LNCaP clone FGC (cell line): Measurements from ENCODE around the gene FBXW7.

Experiments
- DNase-seq: peaks from one replicate; pipeline ENCODE4 v3.0.0-alpha.2; 2011; ENCODE audit warnings: low read depth
- H3K4me3 ChIP-seq: 2 replicates; pipeline ENCODE4 v1.5.1; 2011; ENCODE audit warnings: mild to moderate bottlenecking, low read depth, low read length, control low read depth
- CTCF ChIP-seq: IDR thresholded peaks from 2 replicates; pipeline ENCODE4 v1.5.1; 2012; ENCODE audit warnings: mild to moderate bottlenecking; ENCODE audit not compliant: control insufficient read depth, insufficient read depth; ENCODE audit errors: extremely low read depth

The FBXW7 gene

GRCh38 chr4:152458801-152459302 is 77.0 kb downstream of the FBXW7 start:
- DNase-seq, result no peak
- no peak overlapping the region for H3K4me3 ChIP-seq
- no peak for TF ChIP-seq CTCF

DNA sequence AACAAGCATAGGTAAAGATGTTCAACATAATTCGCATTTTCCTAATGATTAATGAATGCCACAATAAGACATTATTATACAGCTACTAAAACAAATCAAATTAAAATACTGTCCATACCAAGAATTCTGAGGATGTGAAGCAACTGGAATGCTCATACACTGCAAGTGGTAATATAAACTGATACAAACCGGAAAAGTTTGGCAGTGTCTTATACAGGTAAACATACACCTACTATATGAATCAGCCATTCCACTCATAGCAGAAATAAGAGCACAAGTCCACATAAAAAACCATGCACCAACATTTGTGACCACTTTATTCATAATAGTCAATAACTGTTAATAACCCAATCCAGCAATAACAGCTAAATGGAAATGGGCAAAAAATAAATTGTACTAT is 79.3 kb downstream of the FBXW7 start:
- no peak overlapping the region for H3K4me3 ChIP-seq
- no peak for DNase-seq
- TF ChIP-seq CTCF, result no peak

DNA sequence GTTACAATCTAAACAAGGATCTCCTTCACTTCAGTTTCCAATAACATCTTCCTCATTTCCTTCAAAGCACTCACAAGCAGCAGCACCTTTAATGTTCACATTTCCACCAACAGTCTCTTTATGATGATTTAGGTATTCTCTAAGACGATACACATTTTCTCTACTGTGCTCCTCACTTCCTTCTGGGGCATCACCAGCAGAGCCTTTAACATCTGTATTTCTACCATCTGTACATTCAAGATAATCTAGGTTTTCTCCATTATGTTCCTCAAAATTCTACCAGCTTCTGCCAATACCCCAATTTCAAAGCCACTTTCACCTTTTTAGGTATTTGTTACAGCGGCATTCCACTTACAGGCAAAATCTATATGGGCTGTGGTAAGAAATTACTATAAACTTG is 80.6 kb downstream of the FBXW7 start:
- no peak for TF ChIP-seq CTCF

GRCh38 chr4:152454398-152455011 is 81.4 kb downstream of the FBXW7 start:
- DNase-seq, result peak; percentile 23
- H3K4me3 ChIP-seq, result no peak overlapping the region
- peak; percentile 72 for TF ChIP-seq CTCF

More for the DNA sequence above, 80.6 kb downstream of the FBXW7 start:
- no peak for DNase-seq
- no peak overlapping the region for H3K4me3 ChIP-seq

DNA sequence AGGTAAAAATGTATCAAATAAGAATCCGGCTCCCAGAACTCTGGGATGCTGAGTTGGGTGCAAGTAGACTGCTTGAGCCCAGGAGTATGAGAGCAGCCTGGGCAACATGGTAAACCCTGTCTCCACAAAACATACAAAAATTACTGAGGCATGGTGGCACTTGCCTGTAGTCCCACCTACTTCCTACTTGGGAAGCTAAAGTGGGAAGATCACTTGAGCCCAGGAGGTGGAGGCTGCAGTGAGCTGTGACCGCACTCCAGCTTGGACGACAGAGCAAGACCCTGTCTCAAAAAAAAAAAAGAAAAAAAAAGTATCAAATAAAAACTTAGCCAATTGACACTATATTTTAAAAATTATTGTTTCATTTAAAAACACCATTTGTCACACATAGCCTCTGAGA is 84.4 kb downstream of the FBXW7 start:
- H3K4me3 ChIP-seq, result no peak overlapping the region
- no peak for TF ChIP-seq CTCF
- DNase-seq, result no peak

DNA sequence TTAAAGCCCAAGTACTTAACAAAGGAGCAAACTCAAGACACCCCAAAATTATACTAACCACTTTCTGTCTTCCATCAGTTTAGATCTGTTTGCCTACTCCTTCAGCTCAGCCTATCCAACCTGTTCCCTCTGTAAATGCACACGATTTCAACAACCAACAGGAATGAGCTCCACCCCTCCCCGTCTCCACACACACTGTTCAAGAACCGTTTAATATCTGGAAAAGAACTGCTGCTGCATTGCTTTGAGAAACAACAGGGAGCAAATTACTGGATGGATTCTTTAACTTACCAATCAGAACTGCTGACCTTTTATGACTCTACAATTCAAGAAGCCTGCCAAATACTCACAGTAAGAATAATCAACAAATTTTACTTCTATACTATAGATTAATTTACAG is 87.0 kb downstream of the FBXW7 start:
- H3K4me3 ChIP-seq, result no peak overlapping the region
- no peak for DNase-seq
- no peak for TF ChIP-seq CTCF
